Measurements from ENCODE around the gene PDIA5.

PDIA5 gene
- total RNA-seq: 4.1 to 4.8 reads per million in 2 donors

DNA sequence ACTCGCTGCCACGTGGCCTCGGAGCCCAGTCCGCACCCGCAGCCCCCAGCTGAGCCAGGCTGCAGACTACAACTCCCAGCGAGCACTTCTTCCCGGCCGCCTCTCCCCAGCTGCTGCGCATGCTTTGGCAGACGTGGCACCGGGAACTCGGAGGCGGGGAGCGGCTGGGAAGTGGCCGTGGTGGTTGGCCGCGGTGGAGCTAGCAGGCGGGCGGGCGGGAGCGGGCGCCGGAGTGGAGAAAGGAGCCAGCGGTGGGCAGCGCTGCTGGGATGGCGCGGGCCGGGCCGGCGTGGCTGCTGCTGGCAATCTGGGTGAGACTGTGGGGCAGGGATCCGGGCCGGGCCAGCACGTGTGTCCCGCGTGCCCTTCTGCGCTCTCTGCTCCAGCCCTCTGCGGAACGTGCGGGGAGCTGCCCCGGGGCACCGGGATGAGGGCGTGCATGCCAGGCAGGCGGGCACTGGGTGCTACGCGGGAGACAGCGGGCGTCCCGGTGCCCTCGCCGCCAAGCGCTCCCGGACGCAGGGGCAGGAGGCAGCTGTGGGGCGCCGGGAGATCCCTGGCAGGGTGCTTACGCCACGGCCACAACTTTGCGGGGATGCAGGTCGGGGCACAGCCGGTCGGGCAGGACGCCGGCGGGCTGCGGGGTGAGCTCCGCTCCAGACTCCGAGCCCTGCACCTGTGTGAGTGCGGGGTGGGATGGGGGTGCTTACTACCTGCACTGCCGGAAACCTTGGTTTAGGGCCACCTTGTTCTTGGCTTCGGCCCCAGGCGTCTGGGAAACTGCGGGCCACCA, at the start of gene PDIA5:
PDIA5 (plus strand) TSS at position 130 of the 793 bp plus-strand sequence; CDS start at position 270, 140 bp downstream.
- DNase-seq: peak in 3 of 5 experiments; percentile 6 to 71 (median 68)

DNA sequence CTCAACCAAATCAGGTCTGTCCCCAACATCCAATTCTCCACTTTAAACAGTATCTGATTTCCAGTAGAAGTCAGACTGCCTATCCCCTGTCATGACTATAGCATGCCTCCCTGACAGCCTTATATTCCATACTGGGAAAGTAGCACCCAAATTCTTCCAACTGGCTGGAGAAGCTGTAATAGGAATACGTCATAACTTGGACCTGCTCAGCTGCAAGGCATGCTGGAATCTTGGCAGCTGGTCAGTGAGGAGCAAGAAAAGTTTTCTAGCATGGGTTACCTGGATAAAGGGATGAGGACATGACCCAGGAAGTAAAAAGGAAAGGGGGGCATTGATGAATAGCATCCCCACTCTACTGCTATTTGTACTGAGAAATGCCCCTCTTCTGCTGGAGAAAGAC, 48.1 kb upstream of the PDIA5 start:
- no peak for DNase-seq

DNA sequence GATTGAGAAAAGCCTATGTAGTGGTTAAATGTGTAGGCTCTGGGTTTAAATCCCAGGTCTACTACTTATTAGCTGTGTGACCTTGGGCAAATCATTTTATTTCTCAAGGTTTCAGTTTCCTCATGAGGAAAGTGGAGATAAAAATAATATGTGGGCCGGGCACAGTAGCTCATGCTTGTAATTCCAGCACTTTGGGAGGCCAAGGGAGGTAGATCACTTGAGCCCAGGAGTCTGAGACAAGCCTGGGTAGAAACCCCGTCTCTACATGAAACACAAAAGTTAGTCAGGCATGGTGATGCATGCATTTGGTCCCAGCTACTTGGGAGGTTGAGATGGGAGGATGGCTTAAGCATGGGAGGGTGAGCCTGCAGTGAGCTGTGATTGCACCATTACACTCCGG, 47.7 kb upstream of the PDIA5 start:
- no peak for DNase-seq

DNA sequence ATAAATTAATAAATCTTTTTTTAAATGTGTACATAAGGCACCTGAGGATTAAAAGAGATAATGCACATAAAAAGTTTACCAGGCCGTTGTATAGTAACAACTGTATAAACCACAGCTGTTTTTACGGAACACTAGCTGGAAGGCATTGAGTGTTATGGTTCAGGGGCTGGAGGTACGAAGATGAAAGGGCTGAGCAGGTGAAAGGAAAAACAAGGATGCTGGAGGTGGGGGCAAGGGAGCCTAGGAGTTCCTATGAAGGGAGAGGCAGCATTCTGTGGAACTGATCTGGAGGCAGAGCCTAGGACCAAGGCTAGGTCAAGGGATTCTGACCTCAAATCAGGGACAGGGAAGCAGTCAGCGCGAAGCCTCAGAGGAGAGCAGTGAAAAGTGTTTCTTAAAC, 47.2 kb upstream of the PDIA5 start:
- no peak for DNase-seq

DNA sequence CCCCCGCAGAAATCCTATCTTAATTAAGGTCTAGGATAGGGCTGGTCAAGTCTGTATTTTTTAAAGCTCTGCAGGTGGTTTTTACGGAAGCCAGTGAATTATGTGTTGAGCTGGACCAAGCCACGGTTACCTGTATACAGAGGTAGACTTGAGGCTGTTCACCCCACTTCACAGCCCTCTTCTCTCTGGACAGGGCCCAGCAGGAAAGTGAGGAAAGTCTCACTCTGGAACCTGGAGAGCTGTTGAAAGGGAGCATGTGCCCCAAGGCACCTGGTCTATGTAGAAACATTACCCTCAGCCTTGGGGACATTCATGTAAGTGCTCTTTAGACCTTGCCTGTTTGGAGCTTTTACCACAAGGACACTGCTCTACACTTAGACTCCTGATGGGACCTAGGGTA, 46.1 kb upstream of the PDIA5 start:
- no peak for DNase-seq

DNA sequence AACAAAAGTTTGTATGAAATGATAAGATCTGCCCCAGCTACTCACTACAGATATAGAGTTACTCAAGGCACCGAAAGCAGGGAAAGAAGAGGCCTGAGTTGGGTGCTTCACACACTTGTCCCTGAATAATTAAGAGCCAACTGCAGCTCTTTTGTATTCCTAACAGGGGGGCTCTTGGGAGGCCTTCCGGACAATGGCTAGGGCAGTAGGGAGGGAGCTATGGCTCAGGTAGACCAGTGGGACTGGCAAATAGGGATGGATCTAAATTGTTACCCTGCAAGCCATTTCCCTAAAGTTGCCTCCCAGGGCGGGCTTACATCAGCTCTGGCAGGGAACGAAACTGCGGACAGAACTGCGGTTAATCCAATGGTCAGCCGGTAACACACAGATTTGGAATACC, 45.4 kb upstream of the PDIA5 start:
- no peak for DNase-seq

DNA sequence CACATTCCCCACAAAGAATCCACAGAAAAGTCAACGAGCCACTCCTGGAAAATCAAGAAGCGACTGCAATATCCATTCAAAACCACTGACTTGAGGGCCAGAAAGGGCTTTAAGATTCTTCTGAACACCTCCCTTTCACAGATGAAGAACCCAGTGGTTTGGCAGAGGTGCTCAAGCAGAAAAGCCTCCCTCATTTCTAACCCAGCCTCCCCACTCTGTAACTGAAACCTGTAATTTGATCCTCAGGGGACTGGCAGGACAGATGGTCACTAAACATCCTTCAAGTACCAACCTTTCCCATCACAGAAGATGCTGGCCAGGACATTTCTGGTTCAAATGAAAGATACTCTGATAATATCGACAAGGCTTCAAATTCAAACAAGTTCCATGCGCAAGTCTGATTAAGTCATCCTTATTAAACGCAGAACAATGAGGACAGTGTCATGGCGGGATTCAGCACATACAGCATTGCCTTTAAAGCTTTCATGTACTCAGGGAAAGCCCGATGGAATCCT, 44.8 kb upstream of the PDIA5 start:
- no peak for DNase-seq

DNA sequence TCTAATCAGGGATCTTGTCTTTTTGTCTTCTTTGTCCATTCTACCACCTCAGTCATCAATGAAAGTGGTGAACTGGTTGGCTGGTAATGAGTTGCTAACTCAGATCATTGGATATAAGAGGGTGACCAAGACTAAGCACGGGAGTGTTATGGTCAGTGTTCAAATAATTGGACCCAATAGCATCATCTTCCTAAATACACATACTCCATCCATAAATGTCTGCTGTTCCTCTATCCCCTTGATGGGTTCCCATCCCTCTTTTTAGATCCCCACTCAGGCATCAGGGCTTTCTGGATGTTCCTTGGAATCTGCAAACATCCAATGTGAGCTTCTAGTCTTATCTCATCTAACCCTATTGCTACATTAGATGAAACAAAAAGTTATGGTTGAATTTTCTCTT, 42.8 kb upstream of the PDIA5 start:
- no peak for DNase-seq

DNA sequence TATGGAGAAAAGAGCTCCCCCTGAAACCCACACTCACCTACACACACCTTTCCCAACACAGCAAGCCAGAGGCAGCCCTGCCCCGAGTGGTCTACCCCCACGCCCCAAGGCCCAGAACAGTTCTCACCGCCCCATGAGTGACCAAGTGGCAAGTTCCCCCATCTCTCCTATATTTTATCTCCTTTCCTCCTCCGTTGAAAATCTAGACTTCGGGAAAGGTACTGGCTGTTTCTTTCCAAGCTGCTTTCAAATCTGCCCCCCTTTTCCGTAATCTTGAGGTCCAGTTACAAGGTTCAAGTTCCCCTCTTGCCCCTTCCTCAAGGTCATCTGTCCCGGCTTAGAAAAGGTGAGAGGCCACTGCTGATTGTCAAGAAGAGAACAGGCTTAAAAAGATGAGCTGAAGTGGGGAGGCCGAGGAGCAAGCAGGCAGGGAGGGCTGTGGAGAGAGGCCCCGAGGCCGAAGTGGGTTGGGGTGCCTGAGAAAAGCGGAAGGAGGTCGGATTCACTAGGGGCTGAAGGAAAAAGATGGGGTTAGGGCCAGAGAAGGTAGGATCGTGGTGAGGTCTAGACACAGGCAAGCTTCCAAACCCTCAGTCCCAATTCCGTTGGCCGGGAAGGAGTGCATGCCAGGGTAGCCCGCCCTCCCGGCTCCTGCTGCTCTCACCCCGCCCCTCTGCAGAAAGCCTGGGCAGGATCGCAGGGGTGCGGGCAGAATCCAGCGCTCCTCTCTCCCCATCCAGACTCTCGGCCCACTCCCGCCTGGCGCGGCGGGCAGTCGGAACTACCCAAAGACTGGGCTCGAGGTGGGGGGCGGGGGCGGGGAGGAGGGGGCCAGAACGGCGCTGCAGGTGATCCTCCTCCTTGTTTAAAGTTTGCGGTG, 40.9 kb upstream of the PDIA5 start:
- DNase-seq: no peak

DNA sequence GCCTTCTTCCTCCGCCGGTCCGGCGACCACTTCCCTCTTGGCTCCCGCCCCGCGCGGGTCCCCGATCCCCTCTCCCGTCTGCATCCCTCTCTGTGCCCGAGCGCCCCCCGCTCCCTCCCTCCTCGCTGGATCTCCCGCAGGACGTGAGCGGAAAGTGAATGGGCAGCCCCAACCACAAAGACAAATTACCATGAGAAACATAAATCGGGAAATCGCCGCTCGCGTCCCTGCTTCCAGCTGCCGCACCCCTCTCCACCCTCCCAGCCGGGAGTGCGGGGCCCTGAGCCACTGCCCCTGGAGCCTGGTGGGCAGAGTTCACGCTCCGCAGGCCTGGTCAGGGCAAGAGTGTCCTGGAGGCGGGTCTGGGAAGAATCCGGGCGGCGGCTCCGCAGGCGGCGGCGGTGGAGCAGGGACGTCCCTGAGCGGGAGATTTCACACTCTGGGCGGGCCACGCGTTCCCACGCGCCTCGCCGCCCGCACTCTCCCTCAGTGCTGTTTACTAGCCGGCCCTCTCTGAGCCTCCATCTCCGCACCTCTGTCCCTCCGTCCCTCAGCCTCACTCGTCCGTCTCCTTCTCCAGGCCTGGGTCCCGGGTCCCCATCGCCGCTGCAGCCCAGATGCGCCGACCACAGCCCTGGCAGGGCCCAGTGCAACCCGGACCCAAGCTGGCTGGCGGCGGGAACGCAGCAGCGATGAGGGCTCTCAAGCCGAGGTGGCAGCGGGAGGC, 40.1 kb upstream of the PDIA5 start:
- no peak for DNase-seq

DNA sequence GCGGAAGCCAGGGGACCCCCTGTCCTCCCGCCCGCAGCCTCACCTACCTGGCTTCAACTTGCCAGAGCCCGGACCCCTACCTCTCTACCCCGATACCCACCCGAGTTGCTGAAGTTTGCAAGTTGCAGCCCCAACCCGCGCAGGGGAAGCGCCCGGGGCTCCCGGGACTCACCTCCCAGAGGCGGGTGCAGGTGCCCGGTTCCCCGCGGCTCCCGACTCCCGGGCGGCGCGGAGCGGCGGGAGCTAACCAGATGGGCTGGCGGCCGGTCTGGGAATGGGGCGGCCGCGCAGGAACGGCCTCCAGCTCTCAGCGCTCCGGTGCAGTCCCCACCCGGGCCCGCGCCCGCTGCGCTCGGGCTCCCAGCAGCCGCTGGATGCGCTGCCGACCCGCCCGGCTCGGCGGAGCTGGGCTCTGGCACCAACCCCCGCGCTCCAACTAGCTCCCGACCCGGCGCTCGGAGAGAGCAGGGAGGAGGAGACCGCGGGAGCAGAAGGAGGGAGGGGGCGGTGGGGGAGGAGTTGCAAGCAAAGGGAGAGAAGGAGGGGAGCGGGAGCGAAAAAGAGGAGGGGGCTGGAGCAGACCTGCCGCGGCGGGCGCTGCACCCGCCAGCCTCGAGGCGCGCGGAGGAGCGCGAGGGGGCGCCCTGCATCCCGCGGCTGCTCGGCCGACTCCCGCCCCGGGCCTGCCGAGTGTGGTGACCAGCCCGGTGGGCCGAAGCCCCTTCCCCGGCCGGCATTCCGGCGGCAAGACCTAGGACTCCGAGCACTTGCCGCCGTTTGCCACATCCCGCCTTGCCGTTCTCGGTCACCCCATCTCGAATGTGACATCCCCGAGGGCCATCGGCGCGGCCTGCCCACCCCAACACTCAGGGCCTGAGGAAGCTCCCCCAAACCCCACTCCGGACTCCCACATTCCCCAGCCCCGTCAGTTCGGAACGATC, 39.3 kb upstream of the PDIA5 start, which contains the start of gene SEMA5B:
SEMA5B (minus strand) TSS at position 472 of the 941 bp plus-strand sequence. CDS start 66,500 bp downstream, outside the sequence.
- peak in 2 of 5 experiments; percentile 1 to 15 for DNase-seq

DNA sequence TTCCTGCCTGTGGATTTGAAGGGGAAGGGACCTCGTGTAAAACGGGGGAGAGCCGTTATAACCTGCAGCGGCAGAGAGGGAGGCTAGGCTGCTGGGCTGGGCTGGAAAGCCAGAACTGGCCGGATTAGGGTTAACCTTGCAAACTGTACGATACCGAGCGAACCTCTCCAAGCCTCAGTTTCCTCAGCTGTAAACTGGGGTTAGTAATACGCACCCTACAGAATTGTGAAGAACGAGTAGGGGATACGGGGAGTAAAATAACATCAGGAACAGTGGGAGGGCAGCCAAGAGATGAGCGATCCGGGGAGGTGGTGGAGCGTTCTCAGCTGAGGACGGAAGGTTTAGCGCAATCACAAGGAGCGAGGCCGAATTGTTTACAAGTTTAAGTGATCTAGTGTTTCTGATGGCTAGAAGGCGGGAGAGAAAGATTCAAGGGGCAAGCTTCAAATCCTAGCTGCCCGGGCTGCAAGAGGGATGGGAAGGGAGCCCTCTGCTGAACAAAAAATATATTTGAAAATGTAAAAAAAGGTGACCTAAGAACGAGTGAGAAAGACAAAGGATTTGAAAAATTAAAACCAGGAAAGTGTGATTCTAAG, 38.5 kb upstream of the PDIA5 start:
- DNase-seq: peak in 1 of 5 experiments; percentile 46

DNA sequence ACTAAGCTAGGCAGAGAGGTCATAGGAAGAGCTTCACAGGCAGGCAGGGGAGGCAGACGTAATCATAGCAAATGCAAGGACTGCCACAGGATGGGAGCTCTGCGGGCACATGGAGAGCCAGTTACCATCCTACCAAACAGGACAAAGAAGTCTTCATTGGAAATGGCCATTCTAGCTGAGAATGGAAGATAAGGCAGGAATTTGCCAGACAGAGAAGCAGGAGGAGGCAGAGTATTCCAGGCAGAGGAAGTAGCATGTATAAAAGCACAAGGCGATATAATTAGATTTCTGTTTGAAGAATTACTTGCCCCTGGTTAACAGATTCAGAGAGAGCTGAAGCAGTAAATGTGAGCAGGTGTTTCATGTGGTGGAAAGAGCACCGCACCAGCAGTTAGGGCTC, 35.8 kb upstream of the PDIA5 start:
- DNase-seq: no peak

DNA sequence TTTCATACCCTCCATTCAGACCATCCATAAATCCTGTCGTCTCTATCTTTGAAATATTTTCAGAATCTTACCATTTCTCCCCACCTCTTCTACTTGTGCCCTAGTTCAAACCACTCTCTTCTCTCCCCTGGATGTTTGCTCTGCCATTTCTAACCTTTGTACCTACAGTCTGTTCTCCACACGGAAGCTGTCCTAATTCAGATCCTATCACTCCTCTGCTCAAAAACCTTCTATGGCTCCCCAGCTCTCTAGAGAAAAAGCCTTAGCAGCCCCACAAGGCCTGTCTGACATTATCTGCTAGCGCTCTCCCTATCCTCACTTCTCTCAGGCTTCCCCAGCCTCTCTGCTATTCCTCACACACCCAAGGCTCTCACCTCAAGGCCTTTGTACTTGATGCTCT, 34.8 kb upstream of the PDIA5 start:
- DNase-seq: no peak

DNA sequence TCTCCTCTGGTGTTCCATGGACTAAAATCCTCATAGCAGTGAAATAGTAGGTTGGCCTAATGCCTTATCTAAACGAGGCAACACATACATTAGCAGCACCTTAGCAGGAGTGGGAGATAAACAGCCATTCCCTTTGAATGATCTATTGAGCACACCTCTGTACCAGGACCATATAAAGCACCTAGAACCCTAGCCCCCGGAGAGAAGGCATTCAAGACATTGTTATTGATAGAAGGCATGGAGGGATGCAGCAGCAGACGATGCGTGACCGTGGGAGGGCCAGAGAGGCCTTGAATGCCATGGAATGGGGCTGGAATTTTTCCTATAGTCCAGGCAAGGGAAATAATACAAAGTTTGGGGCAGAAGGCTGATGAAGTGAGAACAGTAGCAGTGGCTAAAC, 32.7 kb upstream of the PDIA5 start:
- no peak for DNase-seq

DNA sequence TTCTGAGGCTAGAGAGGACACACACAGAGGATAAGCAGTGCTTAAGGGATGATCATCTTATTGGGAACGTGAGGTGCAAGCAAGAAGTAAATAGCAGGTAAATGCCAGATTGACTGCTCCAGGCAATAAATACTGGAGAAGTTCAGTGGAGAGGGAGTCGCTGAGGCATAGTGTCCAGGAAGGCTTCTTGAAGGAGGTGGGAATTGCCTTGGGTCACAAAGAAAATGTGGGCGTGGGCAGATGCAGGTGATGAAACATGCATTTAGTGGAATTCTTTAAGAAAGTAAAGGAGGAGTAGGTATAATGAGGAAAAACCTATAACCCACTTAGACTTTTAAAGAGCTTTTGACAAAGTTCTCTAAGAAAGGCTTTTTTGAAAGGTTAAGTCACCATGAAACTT, 31.8 kb upstream of the PDIA5 start:
- no peak for DNase-seq

DNA sequence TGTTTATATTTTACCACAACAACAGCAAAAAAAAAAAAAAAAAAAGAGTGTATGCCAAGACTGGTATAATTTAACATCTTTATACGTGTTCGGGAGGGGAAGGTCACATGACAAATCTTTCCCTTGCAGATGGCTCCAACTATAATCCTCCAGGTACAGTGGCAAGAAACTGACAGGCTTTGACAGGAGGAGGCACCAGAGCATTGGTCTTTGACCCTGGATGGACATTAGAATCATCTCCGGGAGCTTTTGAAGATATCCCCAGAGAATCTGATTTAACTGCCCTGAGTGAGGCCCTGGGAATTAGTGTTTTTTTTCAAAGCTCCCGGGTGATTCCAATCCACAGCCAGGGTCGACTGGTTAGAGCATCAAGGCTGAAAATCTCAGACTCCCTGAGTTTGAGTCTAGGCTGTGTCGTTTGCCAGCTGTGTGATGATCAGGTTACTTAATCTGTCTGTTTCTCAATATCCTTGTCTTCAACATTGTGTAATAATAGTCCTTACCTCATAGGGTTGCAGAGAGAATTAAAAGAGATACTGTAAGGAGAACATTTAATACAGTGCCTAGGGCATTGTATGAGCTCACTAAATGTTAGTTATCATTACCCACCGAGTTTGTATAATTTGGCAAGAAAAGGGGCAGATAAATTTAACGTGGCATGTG, 30.3 kb upstream of the PDIA5 start:
- DNase-seq: no peak

DNA sequence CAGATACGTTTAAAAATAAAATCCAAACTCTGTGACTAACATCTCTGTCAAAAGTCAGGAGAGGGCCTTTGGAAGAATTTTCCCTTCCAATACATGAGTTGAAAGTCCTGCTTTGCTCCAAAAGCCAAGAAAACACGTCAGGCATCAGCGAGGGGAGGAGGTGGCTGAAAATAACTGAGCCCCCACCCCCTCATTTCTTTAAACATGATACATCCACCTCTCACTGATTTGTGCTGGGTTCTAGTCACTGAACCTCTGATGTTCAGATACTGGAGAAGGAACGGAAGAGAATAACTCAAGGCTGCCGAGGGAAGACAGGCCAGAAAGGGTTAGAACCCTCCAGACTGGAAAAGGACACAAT, 29.8 kb upstream of the PDIA5 start:
- DNase-seq: no peak

DNA sequence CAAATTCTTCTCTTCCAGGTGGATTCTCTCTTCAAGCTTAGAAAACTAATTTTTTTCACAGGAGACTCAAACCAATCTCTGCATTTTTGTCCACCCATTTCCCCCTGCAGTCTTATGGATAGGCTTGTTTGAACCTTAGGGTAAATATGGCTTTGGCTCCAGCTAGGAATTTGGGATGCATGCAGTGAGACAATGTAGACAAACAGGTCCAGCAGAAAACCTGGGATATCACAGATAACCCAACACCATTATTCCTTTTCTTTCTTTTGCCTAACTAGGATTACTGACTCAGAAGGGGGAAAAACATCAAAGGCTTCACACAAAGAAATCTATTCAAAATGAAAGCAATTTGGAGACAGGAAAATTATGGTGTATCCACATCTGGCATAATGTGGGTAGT, 28.1 kb upstream of the PDIA5 start:
- DNase-seq: no peak

DNA sequence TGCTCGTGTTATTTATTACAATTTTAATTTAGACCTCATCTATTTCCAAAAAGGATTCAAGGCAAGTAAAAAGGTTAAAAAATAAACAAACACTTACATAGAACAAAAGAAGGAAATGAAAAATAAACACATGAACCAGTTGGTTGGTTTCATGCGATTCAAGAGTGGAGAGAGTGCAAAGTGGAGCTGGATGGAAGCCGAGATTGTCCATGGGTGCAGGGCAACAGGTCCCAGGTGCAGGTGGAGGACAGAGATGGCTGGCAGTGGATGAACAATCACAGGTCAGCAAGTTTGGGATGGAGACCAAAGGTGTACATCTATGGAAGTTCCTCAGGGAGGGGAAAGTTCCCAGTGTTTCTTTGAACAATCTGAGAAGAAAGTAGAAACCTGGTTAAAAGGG, 27.6 kb upstream of the PDIA5 start:
- no peak for DNase-seq

DNA sequence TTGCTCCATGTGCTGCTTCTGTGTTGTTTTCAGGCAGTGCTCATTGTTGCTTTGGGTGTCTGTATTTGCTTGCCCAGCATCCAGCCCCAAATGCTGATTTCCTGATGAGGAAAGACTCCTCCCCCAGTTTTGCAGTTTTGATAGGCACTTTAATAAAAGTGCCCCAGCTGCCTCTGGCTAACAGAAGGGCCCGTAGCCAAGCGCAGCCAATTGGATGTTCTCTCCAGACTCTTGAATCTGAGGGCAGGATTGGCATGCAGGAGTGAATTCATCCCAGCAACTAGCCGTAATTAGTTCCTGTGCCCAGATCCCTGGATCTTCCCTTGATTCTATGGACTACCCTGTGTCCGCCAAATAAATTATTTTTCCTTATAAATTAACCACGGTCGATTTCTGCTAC, 24.4 kb upstream of the PDIA5 start:
- DNase-seq: no peak

Data from T-helper 2 cell (primary cell).